C4-2B (cell line): Measurements from ENCODE around the gene CENPU.
"Not testable (repeated sequence)": the region's sequence is repeated elsewhere in the genome, so short reads cannot be mapped to it uniquely, and the experiment has no call there.

Experiments
- H3K27ac ChIP-seq: fragments of 450-650 bp; 2 replicates; pipeline ENCODE4 v1.5.1; 2017
- CTCF ChIP-seq: fragments of 450-650 bp; conservative IDR thresholded peaks from 2 replicates; pipeline ENCODE4 v1.5.1; 2017; ENCODE audit warnings: mild to moderate bottlenecking
- ZFX ChIP-seq: fragments of 450-650 bp; IDR thresholded peaks from 2 replicates; pipeline ENCODE4 v1.6.1; 2017

The CENPU gene

GRCh38 chr4:184750926-184751584, 17.2 kb upstream of the CENPU start:
- H3K27ac ChIP-seq: peak overlapping the region; percentile 95
- TF ChIP-seq CTCF: no peak
- TF ChIP-seq ZFX: no peak

GRCh38 chr4:184748251-184748652, 14.4 kb upstream of the CENPU start:
- TF ChIP-seq CTCF (no peak), ZFX (no peak)
- peak overlapping the region; percentile 95 for H3K27ac ChIP-seq

- TF ChIP-seq ZFX: no peak
- no peak for TF ChIP-seq CTCF
- H3K27ac ChIP-seq: peak overlapping the region; percentile 95
Measured at GRCh38 chr4:184747034-184747830, 13.3 kb upstream of the CENPU start.

- no peak for TF ChIP-seq ZFX
- peak; percentile 85 for TF ChIP-seq CTCF
- peak overlapping the region; percentile 95 for H3K27ac ChIP-seq
Measured at GRCh38 chr4:184745831-184746795, 12.2 kb upstream of the CENPU start.

GRCh38 chr4:184744236-184744635, 10.3 kb upstream of the CENPU start:
- H3K27ac ChIP-seq: no peak overlapping the region
- TF ChIP-seq CTCF: no peak
- TF ChIP-seq ZFX: no peak

- H3K27ac ChIP-seq: no peak overlapping the region
- no peak for TF ChIP-seq ZFX
- no peak for TF ChIP-seq CTCF
Measured at GRCh38 chr4:184743650-184744049, 9.8 kb upstream of the CENPU start.

GRCh38 chr4:184741651-184742050, 7.8 kb upstream of the CENPU start:
- H3K27ac ChIP-seq: not testable (repeated sequence)
